ENCODE results near the gene USP48. TPM values are rescaled to one million over a fixed set of nuclear protein-coding genes. Genes with fewer than 3 reads are reported as not detected.
"Not testable (repeated sequence)": the region's sequence is repeated elsewhere in the genome, so short reads cannot be mapped to it uniquely, and the experiment has no call there.

USP48 gene
- total RNA-seq, 4 donors from 2014 or later = 35.4 to 198 (median 50.7) TPM

DNA sequence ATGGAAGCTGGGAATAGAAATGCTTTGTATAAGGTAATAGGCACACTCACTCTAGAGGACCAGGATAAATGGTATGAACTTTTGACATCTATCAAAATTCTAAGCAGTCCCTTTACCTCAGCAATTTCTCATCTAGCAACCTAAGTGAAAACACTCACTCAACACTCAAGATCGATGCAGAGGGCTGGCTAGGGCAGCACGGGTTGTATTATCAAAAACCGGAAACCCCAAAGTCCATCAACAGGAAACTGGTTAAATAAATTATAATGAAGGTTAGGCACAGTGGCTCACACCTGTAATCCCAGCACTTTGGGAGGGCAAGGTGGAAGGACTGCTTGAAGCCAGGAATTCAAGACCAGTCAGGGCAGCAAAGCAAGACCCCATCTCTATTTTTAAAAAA, 9.4 kb downstream of the USP48 start:
- peak in 2 of 3 donors; percentile 60 to 64 for DNase-seq
- no peak for TF ChIP-seq POLR2A (IDR thresholded peaks at IDR 0.05)
- TF ChIP-seq, protein P1, sequence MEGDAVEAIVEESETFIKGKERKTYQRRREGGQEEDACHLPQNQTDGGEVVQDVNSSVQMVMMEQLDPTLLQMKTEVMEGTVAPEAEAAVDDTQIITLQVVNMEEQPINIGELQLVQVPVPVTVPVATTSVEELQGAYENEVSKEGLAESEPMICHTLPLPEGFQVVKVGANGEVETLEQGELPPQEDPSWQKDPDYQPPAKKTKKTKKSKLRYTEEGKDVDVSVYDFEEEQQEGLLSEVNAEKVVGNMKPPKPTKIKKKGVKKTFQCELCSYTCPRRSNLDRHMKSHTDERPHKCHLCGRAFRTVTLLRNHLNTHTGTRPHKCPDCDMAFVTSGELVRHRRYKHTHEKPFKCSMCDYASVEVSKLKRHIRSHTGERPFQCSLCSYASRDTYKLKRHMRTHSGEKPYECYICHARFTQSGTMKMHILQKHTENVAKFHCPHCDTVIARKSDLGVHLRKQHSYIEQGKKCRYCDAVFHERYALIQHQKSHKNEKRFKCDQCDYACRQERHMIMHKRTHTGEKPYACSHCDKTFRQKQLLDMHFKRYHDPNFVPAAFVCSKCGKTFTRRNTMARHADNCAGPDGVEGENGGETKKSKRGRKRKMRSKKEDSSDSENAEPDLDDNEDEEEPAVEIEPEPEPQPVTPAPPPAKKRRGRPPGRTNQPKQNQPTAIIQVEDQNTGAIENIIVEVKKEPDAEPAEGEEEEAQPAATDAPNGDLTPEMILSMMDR (IDR thresholded peaks at IDR 0.05) = no peak
- Histone ChIP-seq H3K9me3 (no peaks in the 10 kb centered on the region), H3K27ac (peak overlapping the region in 2 of 4 donors; percentile 2 to 49), H3K27me3 (no peaks in the 10 kb centered on the region), H3K4me1 (peaks cover 0 to 13% (median 0%) of the 10 kb centered on the region in 4 donors), H3K36me3 (no peaks in the 10 kb centered on the region), H3K4me3 (no peak overlapping the region)

DNA sequence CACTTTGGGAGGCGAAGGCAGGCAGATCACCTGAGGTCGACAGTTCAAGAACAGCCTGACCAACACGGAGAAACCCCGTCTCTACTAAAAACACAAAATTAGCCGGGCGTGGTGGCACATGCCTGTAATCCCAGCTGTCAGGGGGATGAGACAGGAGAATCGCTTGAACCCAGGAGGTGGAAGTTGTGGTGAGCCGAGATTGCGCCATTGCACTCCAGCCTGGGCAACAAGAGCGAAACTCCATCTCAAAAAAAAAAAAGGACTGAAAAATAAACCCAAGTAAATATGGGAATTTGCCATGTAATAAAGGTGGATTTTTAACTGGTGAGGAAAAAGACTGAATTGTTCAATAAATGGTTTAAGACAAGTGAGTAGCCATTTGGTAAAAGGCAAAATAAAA, 11.3 kb downstream of the USP48 start:
- not testable (repeated sequence) for H3K36me3 ChIP-seq, DNase-seq, H3K9me3 ChIP-seq, H3K27me3 ChIP-seq, H3K4me3 ChIP-seq, H3K27ac ChIP-seq
- peaks cover 0 to 13% (median 0%) of the 10 kb centered on the region in 4 donors for H3K4me1 ChIP-seq

DNA sequence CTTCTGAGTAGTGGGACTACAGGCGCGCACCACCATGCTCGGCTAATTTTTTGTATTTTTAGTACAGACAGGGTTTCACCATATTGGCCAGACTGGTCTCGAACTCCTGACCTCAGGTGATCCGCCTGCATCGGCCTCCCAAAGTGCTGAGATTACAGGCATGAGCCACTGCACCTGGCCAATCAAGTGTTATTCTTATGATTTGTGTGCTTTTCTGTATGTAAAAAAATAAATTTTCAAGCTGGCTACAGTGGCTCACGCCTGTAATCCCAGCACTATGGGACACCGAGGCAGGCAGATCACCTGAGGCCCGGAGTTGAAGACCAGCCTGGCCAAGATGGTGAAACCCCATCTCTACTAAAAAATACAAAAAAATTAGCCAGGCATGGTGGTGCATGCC, 12.3 kb downstream of the USP48 start:
- H3K36me3 ChIP-seq, H3K9me3 ChIP-seq, DNase-seq, H3K4me1 ChIP-seq, H3K27ac ChIP-seq, H3K27me3 ChIP-seq, H3K4me3 ChIP-seq: not testable (repeated sequence)

DNA sequence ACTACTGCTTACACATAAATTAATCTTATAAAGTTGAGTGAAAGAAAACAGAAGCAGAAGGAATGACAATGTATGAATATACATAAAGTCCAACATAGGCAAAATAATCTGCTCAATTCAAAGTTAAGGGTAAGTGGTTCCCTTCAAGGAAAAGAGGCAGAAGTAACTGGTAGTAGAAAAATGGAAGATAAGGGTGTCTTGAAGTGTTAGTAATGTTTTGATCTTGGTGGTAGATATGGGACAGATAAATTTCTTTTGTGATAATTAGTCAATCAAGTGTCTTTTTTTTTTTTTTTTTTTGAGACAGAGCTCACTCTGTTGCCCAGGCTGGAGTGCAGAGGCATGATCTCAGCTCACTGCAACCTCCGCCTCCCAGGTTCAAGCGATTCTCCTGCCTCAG, 12.7 kb downstream of the USP48 start:
- Histone ChIP-seq H3K9me3 (no peaks in the 10 kb centered on the region), H3K27me3 (no peaks in the 10 kb centered on the region), H3K27ac (no peak overlapping the region), H3K36me3 (no peaks in the 10 kb centered on the region), H3K4me1 (peaks cover 0 to 6% (median 0%) of the 10 kb centered on the region in 4 donors), H3K4me3 (no peak overlapping the region)
- no peak for DNase-seq
- TF ChIP-seq, protein P1 (IDR thresholded peaks at IDR 0.05) = no peak
- no peak for TF ChIP-seq POLR2A (IDR thresholded peaks at IDR 0.05)

DNA sequence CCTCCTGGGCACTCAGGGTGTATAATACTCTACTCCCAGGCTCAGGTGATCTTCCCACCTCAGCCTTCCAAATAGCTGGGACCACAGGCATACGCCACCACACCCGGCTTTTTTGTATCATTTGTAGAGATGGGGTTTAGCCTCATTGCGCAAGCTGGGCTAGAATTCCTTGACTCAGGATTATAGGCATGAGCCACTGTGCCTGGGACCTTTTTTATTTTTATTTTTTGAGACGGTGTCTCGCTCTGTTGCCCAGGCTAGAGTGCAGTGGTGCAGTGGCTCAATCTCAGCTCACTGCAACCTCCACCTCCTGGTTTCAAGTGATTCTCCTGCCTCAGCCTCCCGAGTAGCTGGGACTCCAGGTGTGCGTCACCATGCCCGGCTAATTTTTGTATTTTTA, 15.8 kb downstream of the USP48 start:
- H3K27me3 ChIP-seq, DNase-seq, H3K27ac ChIP-seq, H3K4me3 ChIP-seq, H3K36me3 ChIP-seq, H3K9me3 ChIP-seq: not testable (repeated sequence)
- H3K4me1 ChIP-seq = peaks cover 0 to 24% (median 2%) of the 10 kb centered on the region in 4 donors

DNA sequence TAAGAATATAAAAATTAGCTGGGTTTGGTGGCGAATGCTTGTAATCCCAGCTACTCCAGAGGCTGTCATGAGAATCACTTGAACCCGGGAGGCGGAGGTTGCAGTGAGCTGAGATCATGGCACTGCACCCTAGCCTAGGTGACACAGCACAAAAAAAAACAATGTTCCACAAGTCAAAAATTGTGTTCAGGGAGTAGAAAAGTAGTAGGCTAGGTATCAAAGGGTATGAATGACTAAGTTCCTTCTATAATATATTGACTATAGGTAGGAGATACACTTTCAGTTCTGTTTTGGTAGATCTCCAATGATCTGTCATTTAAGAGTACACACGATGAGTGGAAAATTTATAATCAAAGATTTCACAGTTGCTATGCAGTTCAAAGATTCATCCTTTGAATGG, 16.7 kb downstream of the USP48 start:
- no peaks in the 10 kb centered on the region for H3K36me3 ChIP-seq
- H3K4me3 ChIP-seq = no peak overlapping the region
- H3K27me3 ChIP-seq = no peaks in the 10 kb centered on the region
- peaks cover 0 to 24% (median 2%) of the 10 kb centered on the region in 4 donors for H3K4me1 ChIP-seq
- H3K27ac ChIP-seq = no peak overlapping the region
- no peak for TF ChIP-seq POLR2A (IDR thresholded peaks at IDR 0.05)
- TF ChIP-seq, protein P1 (IDR thresholded peaks at IDR 0.05) = no peak
- no peaks in the 10 kb centered on the region for H3K9me3 ChIP-seq
- no peak for DNase-seq

DNA sequence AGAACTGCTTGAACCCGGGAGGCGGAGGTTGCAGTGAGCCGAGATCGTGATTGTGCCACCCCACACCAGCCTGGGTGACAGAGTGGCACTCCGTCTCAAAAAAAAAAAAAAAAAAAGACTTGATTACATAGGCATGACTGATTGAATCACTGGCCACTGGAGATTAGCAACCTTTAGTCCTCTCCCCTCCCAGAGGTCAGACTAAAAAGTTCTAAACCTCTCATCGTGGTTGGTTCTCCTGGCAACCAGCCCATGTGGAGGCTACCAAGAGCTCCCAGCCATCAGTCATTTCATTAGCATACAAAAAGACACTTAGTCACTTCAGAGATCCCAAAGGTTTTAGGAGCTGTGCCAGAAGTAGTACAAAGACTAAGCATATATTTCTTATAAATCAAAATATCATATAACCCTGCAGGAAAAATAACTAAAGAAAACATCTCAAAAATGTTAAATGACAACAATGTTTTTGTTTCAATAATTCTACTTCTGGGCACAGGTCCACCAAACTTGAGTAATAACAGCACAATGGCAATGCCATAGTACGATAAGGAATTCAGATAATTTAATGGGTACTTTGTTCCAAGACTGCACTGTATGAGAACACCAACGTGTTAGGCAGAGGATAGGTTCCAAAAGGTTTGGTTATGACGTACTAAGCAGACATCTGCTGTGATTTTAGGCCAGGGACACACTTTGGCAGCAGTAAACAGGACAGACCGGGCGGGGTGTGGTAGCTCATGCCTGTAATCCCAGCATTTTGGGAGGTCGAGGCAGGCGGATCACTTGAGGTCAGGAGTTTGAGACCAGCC, 18.1 kb downstream of the USP48 start:
- Histone ChIP-seq H3K27ac (peak overlapping the region in 1 of 4 donors; percentile 39), H3K4me1 (peaks cover 0 to 24% (median 5%) of the 10 kb centered on the region in 4 donors), H3K27me3 (no peaks in the 10 kb centered on the region), H3K9me3 (no peaks in the 10 kb centered on the region), H3K4me3 (no peak overlapping the region), H3K36me3 (no peaks in the 10 kb centered on the region)
- DNase-seq = no peak
- TF ChIP-seq POLR2A (IDR thresholded peaks at IDR 0.05) = no peak
- TF ChIP-seq, protein P1 (IDR thresholded peaks at IDR 0.05) = no peak

Measured in Peyer's patch (tissue), 4 donors.